GM23338 (cell line): ENCODE data around the gene KRTAP7-1. TPM values are rescaled to one million over a fixed set of nuclear protein-coding genes. Genes with fewer than 3 reads are reported as not detected.

Source experiments
- ATAC-seq: fragments of 200-7000 bp; cut with Tn5 transposase; 3 replicates; pipeline ENCODE4 v1.9.1; 2020
- DNase-seq: peaks from one replicate; pipeline ENCODE4 v3.0.0-alpha.2; 2015; ENCODE audit warnings: low spot score
- H2AFZ ChIP-seq: fragments of 200-600 bp; sonication (generic); 2 replicates; pipeline ENCODE4 v1.8.0; 2016; ENCODE audit warnings: antibody characterized with exemption, mild to moderate bottlenecking, moderate library complexity
- H3F3A ChIP-seq: fragments of 200-600 bp; sonication (generic); replicated peaks from 2 replicates; pipeline ENCODE4 v1.8.0; 2017; ENCODE audit warnings: antibody characterized with exemption, mixed run types, low read depth
- H3K27ac ChIP-seq: fragments of 200-600 bp; sonication (generic); 2 replicates; pipeline ENCODE4 v1.6.1; 2016; ENCODE audit warnings: low read depth
- H3K27me3 ChIP-seq: fragments of 200-600 bp; sonication (generic); 2 replicates; pipeline ENCODE4 v1.8.0; 2016; ENCODE audit warnings: mild to moderate bottlenecking, mixed run types, moderate library complexity; ENCODE audit not compliant: insufficient read depth
- H3K36me3 ChIP-seq: fragments of 200-600 bp; sonication (generic); 2 replicates; pipeline ENCODE4 v1.8.0; 2016; ENCODE audit warnings: mild to moderate bottlenecking; ENCODE audit not compliant: insufficient read depth
- H3K4me1 ChIP-seq: fragments of 200-600 bp; sonication (generic); 2 replicates; pipeline ENCODE4 v1.8.0; 2016; ENCODE audit warnings: mild to moderate bottlenecking, moderate library complexity; ENCODE audit not compliant: insufficient read depth
- H3K4me2 ChIP-seq: fragments of 200-600 bp; sonication (generic); 2 replicates; pipeline ENCODE4 v1.7.1; 2017; ENCODE audit warnings: mixed run types
- H3K4me3 ChIP-seq: fragments of 200-600 bp; sonication (generic); 2 replicates; pipeline ENCODE4 v1.6.1; 2016; ENCODE audit warnings: mixed run types
- H3K79me2 ChIP-seq: fragments of 200-600 bp; sonication (generic); replicated peaks from 2 replicates; pipeline ENCODE4 v1.8.0; 2017; ENCODE audit warnings: mild to moderate bottlenecking; ENCODE audit not compliant: insufficient read depth
- H3K9me2 ChIP-seq: fragments of 200-600 bp; sonication (generic); 2 replicates; pipeline ENCODE4 v1.8.0; 2017; ENCODE audit not compliant: insufficient read depth
- H4K20me1 ChIP-seq: fragments of 200-600 bp; sonication (generic); replicated peaks from 2 replicates; pipeline ENCODE4 v1.8.0; 2017; ENCODE audit warnings: mild to moderate bottlenecking; ENCODE audit not compliant: insufficient read depth
- H3K27ac Mint-ChIP-seq: 2 replicates; pipeline ENCODE4 v1.8.0; 2020; ENCODE audit warnings: inconsistent platforms, mild to moderate bottlenecking, moderate library complexity, mixed read lengths
- H3K27me3 Mint-ChIP-seq: 3 replicates; pipeline ENCODE4 v1.8.0; 2022; ENCODE audit warnings: low read depth, mild to moderate bottlenecking, moderate library complexity, mixed read lengths, inconsistent platforms; ENCODE audit not compliant: insufficient read depth, poor library complexity
- H3K36me3 Mint-ChIP-seq: 3 replicates; pipeline ENCODE4 v1.8.0; 2021; ENCODE audit warnings: low read depth, mild to moderate bottlenecking, inconsistent platforms, moderate library complexity, mixed read lengths
- H3K4me1 Mint-ChIP-seq: 3 replicates; pipeline ENCODE4 v1.8.0; 2020; ENCODE audit warnings: mild to moderate bottlenecking, inconsistent platforms, mixed read lengths
- H3K4me3 Mint-ChIP-seq: 3 replicates; pipeline ENCODE4 v1.8.0; 2021; ENCODE audit warnings: moderate library complexity, mild to moderate bottlenecking, inconsistent platforms, mixed read lengths
- H3K9me3 Mint-ChIP-seq: 3 replicates; pipeline ENCODE4 v1.8.0; 2020; ENCODE audit warnings: moderate library complexity, mild to moderate bottlenecking, inconsistent platforms, mixed read lengths
- CREB1 ChIP-seq: fragments of 250-450 bp; sonication (Bioruptor Pico); IDR thresholded peaks from 2 replicates; pipeline ENCODE4 v1.5.0; 2020; ENCODE audit warnings: low read depth, mild to moderate bottlenecking, moderate library complexity
- CTCF ChIP-seq, 2 experiments: fragments of 200-600 bp in 1 of 2; sonication (generic) in 1 of 2; conservative IDR thresholded peaks; 2 replicates each; pipeline versions ENCODE4 v1.5.1 to v1.6.1; 2016 to 2017; ENCODE audit warnings: antibody characterized with exemption in 2 of 2, low read depth in 2 of 2, mild to moderate bottlenecking in 2 of 2, moderate library complexity in 1 of 2
- NANOG ChIP-seq: IDR thresholded peaks from 2 replicates; pipeline ENCODE4 v1.6.1; 2016; ENCODE audit warnings: antibody characterized with exemption, borderline replicate concordance
- ZNF331 ChIP-seq: fragments of 250-450 bp; sonication (Bioruptor Pico); IDR thresholded peaks from 2 replicates; pipeline ENCODE4 v1.5.0; 2020; ENCODE audit warnings: low read depth, mild to moderate bottlenecking, moderate library complexity
- polyA plus RNA-seq: library from polyadenylated mRNA; unstranded; fragments of >200 nt; fragmentation: Nextera tagmentation; extraction: Ambion mirVana; gene quantifications from 2 replicates; pipeline ENCODE4 v1.2.1, GENCODE V29; 2016
- total RNA-seq: library from RNA; depleted of rRNA; stranded (reverse); fragments of >200 nt; shearing (Covaris generic); gene quantifications from 2 replicates; pipeline ENCODE4 v1.2.3, GENCODE V29; 2014
- TF ChIP-seq, protein P1 (sequence below): IDR thresholded peaks from one replicate; pipeline ENCODE4 v1.6.1; 2018; ENCODE audit warnings: antibody characterized with exemption; ENCODE audit not compliant: unreplicated experiment
- TF ChIP-seq, protein P2 (sequence below): IDR thresholded peaks from 2 replicates; pipeline ENCODE4 v1.6.1; 2016; ENCODE audit warnings: antibody characterized with exemption

The KRTAP7-1 gene
- total and polyA plus RNA-seq, 2 experiments from 2014 or later, result not detected

GRCh38 chr21:30847627-30848500, 18.3 kb upstream of the KRTAP7-1 start (continued):
- TF ChIP-seq ZNF331 (CRISPR knock-in tag) (no peak), NANOG (no peak), CREB1 (CRISPR knock-in tag) (no peak)
- TF ChIP-seq, protein P1, sequence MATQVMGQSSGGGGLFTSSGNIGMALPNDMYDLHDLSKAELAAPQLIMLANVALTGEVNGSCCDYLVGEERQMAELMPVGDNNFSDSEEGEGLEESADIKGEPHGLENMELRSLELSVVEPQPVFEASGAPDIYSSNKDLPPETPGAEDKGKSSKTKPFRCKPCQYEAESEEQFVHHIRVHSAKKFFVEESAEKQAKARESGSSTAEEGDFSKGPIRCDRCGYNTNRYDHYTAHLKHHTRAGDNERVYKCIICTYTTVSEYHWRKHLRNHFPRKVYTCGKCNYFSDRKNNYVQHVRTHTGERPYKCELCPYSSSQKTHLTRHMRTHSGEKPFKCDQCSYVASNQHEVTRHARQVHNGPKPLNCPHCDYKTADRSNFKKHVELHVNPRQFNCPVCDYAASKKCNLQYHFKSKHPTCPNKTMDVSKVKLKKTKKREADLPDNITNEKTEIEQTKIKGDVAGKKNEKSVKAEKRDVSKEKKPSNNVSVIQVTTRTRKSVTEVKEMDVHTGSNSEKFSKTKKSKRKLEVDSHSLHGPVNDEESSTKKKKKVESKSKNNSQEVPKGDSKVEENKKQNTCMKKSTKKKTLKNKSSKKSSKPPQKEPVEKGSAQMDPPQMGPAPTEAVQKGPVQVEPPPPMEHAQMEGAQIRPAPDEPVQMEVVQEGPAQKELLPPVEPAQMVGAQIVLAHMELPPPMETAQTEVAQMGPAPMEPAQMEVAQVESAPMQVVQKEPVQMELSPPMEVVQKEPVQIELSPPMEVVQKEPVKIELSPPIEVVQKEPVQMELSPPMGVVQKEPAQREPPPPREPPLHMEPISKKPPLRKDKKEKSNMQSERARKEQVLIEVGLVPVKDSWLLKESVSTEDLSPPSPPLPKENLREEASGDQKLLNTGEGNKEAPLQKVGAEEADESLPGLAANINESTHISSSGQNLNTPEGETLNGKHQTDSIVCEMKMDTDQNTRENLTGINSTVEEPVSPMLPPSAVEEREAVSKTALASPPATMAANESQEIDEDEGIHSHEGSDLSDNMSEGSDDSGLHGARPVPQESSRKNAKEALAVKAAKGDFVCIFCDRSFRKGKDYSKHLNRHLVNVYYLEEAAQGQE, result no peak

- Histone ChIP-seq H3K4me3 (no peak overlapping the region), H4K20me1 (no peaks in the 10 kb centered on the region), H3K4me2 (no peak overlapping the region), H3K27ac (no peak overlapping the region), H3K4me1 (no peaks in the 10 kb centered on the region), H3K36me3 (no peaks in the 10 kb centered on the region), H3F3A (no peaks in the 10 kb centered on the region), H2AFZ (no peak overlapping the region), H3K27me3 (no peaks in the 10 kb centered on the region), H3K79me2 (no peaks in the 10 kb centered on the region), H3K9me2 (no peaks in the 10 kb centered on the region)
- Mint-ChIP-seq H3K9me3 (no peaks in the 10 kb centered on the region), H3K4me1 (no peaks in the 10 kb centered on the region), H3K4me3 (no peak overlapping the region), H3K27ac (no peak overlapping the region), H3K27me3 (peaks cover 2% of the 10 kb centered on the region), H3K36me3 (no peaks in the 10 kb centered on the region)
- ATAC-seq, result no peak; the same call in 2 of the 3 replicates
- TF ChIP-seq, protein P2, sequence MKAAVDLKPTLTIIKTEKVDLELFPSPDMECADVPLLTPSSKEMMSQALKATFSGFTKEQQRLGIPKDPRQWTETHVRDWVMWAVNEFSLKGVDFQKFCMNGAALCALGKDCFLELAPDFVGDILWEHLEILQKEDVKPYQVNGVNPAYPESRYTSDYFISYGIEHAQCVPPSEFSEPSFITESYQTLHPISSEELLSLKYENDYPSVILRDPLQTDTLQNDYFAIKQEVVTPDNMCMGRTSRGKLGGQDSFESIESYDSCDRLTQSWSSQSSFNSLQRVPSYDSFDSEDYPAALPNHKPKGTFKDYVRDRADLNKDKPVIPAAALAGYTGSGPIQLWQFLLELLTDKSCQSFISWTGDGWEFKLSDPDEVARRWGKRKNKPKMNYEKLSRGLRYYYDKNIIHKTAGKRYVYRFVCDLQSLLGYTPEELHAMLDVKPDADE, result no peak
- peak in 1 of 2 experiments; percentile 44; a peak in 2 of 4 replicates for TF ChIP-seq CTCF (conservative IDR thresholded peaks at IDR 0.05; ENCODE audit: low read depth in 2 of 2)
- DNase-seq, result peak; percentile 28
These were observed 13.4 kb upstream of the KRTAP7-1 start for GRCh38 chr21:30842990-30843389.
